GM19043 (cell line): ENCODE results near the gene MAP3K5.

ENCODE experiments used
- ATAC-seq: cut with Tn5 transposase; IDR thresholded peaks from one replicate; pipeline ENCODE4 v1.9.1; 2021; ENCODE audit warnings: low read depth; ENCODE audit not compliant: unreplicated experiment

MAP3K5 gene

GRCh38 chr6:136525586-136526195, 266.6 kb downstream of the MAP3K5 start:
- no peak for ATAC-seq

GRCh38 chr6:136524936-136525413, 267.3 kb downstream of the MAP3K5 start:
- ATAC-seq: no peak

GRCh38 chr6:136524339-136524935, 267.8 kb downstream of the MAP3K5 start:
- ATAC-seq: no peak

- ATAC-seq: no peak
Measured at GRCh38 chr6:136523196-136523595, 269.1 kb downstream of the MAP3K5 start.

- ATAC-seq: no peak
Measured at GRCh38 chr6:136522636-136523035, 269.6 kb downstream of the MAP3K5 start.

GRCh38 chr6:136521911-136522310, 270.4 kb downstream of the MAP3K5 start:
- ATAC-seq: no peak

- ATAC-seq: no peak
Measured at GRCh38 chr6:136521427-136521826, 270.9 kb downstream of the MAP3K5 start.

- ATAC-seq: no peak
Measured at GRCh38 chr6:136520517-136520916, 271.8 kb downstream of the MAP3K5 start.

- ATAC-seq: no peak
Measured at GRCh38 chr6:136517582-136517981, 274.7 kb downstream of the MAP3K5 start.

GRCh38 chr6:136517002-136517401, 275.3 kb downstream of the MAP3K5 start:
- ATAC-seq: no peak

GRCh38 chr6:136514591-136514990, 277.7 kb downstream of the MAP3K5 start:
- no peak for ATAC-seq

- ATAC-seq: no peak
Measured at GRCh38 chr6:136511926-136512325, 280.4 kb downstream of the MAP3K5 start.

GRCh38 chr6:136511397-136511796, 280.9 kb downstream of the MAP3K5 start:
- no peak for ATAC-seq

- ATAC-seq: no peak
Measured at GRCh38 chr6:136510782-136511181, 281.5 kb downstream of the MAP3K5 start.

- ATAC-seq: no peak
Measured at GRCh38 chr6:136510299-136510698, 282.0 kb downstream of the MAP3K5 start.

- ATAC-seq: no peak
Measured at GRCh38 chr6:136508725-136509392, 283.4 kb downstream of the MAP3K5 start.
